Liver (tissue), 9 donors: Measurements from ENCODE around the gene SMIM10. TPM values are rescaled to one million over a fixed set of nuclear protein-coding genes. Genes with fewer than 3 reads are reported as not detected.

Source experiments
- DNase-seq: peaks from one replicate; pipeline ENCODE4 v3.0.0-alpha.2; 2017; ENCODE audit warnings: low spot score
- H3K27ac ChIP-seq, 2 donors: one replicate each; pipeline ENCODE4 v1.7.0; 2013; ENCODE audit warnings: inconsistent platforms in 2 of 2, low read length in 2 of 2, control low read depth in 1 of 2, low read depth in 1 of 2, mild to moderate bottlenecking in 1 of 2
- H3K27me3 ChIP-seq, 4 donors: one replicate each; pipeline versions ENCODE4 v1.6.1 to v1.7.0; 2013; ENCODE audit warnings: low read length in 3 of 4, inconsistent platforms in 1 of 4, mild to moderate bottlenecking in 1 of 4, moderate library complexity in 1 of 4; ENCODE audit not compliant: control insufficient read depth in 4 of 4, insufficient read depth in 4 of 4
- H3K36me3 ChIP-seq, 4 donors: one replicate each; pipeline versions ENCODE4 v1.6.1 to v1.7.0; 2013; ENCODE audit warnings: low read length in 3 of 4, mild to moderate bottlenecking in 3 of 4, low read depth in 1 of 4, moderate library complexity in 1 of 4; ENCODE audit not compliant: control insufficient read depth in 4 of 4, insufficient read depth in 3 of 4
- H3K4me1 ChIP-seq, 4 donors: one replicate each; pipeline versions ENCODE4 v1.6.1 to v1.7.0; 2013; ENCODE audit warnings: low read length in 3 of 4, mild to moderate bottlenecking in 3 of 4, moderate library complexity in 1 of 4; ENCODE audit not compliant: control insufficient read depth in 4 of 4, insufficient read depth in 4 of 4
- H3K4me3 ChIP-seq, 3 donors: one replicate each; pipeline versions ENCODE4 v1.6.1 to v1.7.0; 2013; ENCODE audit warnings: low read length in 3 of 3, control low read depth in 1 of 3, low read depth in 1 of 3, mild to moderate bottlenecking in 1 of 3
- H3K9ac ChIP-seq, 2 donors: one replicate each; pipeline ENCODE4 v1.7.0; 2013; ENCODE audit warnings: low read length in 2 of 2, mild to moderate bottlenecking in 2 of 2, moderate library complexity in 2 of 2, control low read depth in 1 of 2, low read depth in 1 of 2
- H3K9me3 ChIP-seq, 4 donors: one replicate each; pipeline versions ENCODE4 v1.6.1 to v1.7.0; 2013; ENCODE audit warnings: low read length in 3 of 4; ENCODE audit not compliant: control insufficient read depth in 4 of 4
- EGR1 ChIP-seq, 2 donors: IDR thresholded peaks; 2 replicates each; pipeline ENCODE4 v1.6.1; 2016 to 2018; ENCODE audit warnings: antibody characterized with exemption in 2 of 2, low read depth in 2 of 2
- FOXA1 ChIP-seq: IDR thresholded peaks from 2 replicates; pipeline ENCODE4 v1.6.1; 2016; ENCODE audit warnings: antibody characterized with exemption
- FOXA2 ChIP-seq: IDR thresholded peaks from 2 replicates; pipeline ENCODE4 v1.6.1; 2016; ENCODE audit warnings: antibody characterized with exemption
- GABPA ChIP-seq, 2 donors: IDR thresholded peaks in 1 of 2; conservative IDR thresholded peaks in 1 of 2; 2 replicates each; pipeline ENCODE4 v1.6.1; 2016; ENCODE audit warnings: antibody characterized with exemption in 2 of 2, mild to moderate bottlenecking in 1 of 2, moderate library complexity in 1 of 2
- HNF4A ChIP-seq, 2 donors: conservative IDR thresholded peaks; 2 replicates each; pipeline ENCODE4 v1.6.1; 2016; ENCODE audit warnings: antibody characterized with exemption in 2 of 2, mild to moderate bottlenecking in 2 of 2
- HNF4G ChIP-seq: IDR thresholded peaks from 2 replicates; pipeline ENCODE4 v1.6.1; 2016; ENCODE audit warnings: antibody characterized with exemption
- JUND ChIP-seq, 2 donors: IDR thresholded peaks; 2 replicates each; pipeline ENCODE4 v1.6.1; 2016; ENCODE audit warnings: antibody characterized with exemption in 2 of 2
- MAX ChIP-seq: IDR thresholded peaks from 2 replicates; pipeline ENCODE4 v1.6.1; 2016; ENCODE audit warnings: antibody characterized with exemption
- NR2F2 ChIP-seq: IDR thresholded peaks from 2 replicates; pipeline ENCODE4 v1.6.1; 2016; ENCODE audit warnings: antibody characterized with exemption
- RAD21 ChIP-seq, 2 donors: IDR thresholded peaks; 2 replicates each; pipeline ENCODE4 v1.6.1; 2016; ENCODE audit warnings: antibody characterized with exemption in 2 of 2, mild to moderate bottlenecking in 2 of 2
- REST ChIP-seq: IDR thresholded peaks from 2 replicates; pipeline ENCODE4 v1.6.1; 2016; ENCODE audit warnings: antibody characterized with exemption, mild to moderate bottlenecking
- RXRA ChIP-seq, 2 donors: IDR thresholded peaks; 2 replicates each; pipeline ENCODE4 v1.6.1; 2017 to 2018; ENCODE audit warnings: antibody characterized with exemption in 2 of 2, mild to moderate bottlenecking in 1 of 2
- SP1 ChIP-seq: IDR thresholded peaks from 2 replicates; pipeline ENCODE4 v1.6.1; 2018; ENCODE audit warnings: antibody characterized with exemption, mild to moderate bottlenecking
- TAF1 ChIP-seq: conservative IDR thresholded peaks from 2 replicates; pipeline ENCODE4 v1.6.1; 2016; ENCODE audit warnings: antibody characterized with exemption, mild to moderate bottlenecking
- YY1 ChIP-seq: IDR thresholded peaks from 2 replicates; pipeline ENCODE4 v1.6.1; 2016; ENCODE audit warnings: antibody characterized with exemption, mild to moderate bottlenecking
- ZBTB33 ChIP-seq: IDR thresholded peaks from 2 replicates; pipeline ENCODE4 v1.6.1; 2016; ENCODE audit warnings: antibody characterized with exemption
- WGBS: extraction: QIAGEN DNeasy Blood & Tissue Kit; methylation state at CpG from one replicate; pipeline ENCODE4 v1.1.7; 2013; 5-methylcytosine and 5-hydroxymethylcytosine counted together
- polyA plus RNA-seq, 2 donors: library from polyadenylated mRNA; stranded (reverse) in 1 of 2; unstranded in 1 of 2; fragments of 200-250 nt in 1 of 2; fragments of >200 nt in 1 of 2; fragmentation: Nextera tagmentation in 1 of 2; extraction: Ambion mirVana in 1 of 2; gene quantifications; one replicate each; pipeline versions ENCODE4 v1.2.1 to v1.2.3, GENCODE V29; 2013 to 2015
- total RNA-seq, 2 donors: library from RNA; depleted of rRNA; stranded (reverse); fragments of >200 nt; gene quantifications; one replicate each; pipeline ENCODE4 v1.2.3, GENCODE V29; 2014
- TF ChIP-seq, protein P1 (sequence below): fragments of 150-350 bp; IDR thresholded peaks from 2 replicates; pipeline ENCODE4 v1.5.1; 2017; ENCODE audit warnings: improper control_type of control experiment, low read depth, low read length; ENCODE audit not compliant: missing input control
- TF ChIP-seq, protein P2 (sequence below): IDR thresholded peaks from 2 replicates; pipeline ENCODE4 v1.6.1; 2016; ENCODE audit warnings: antibody characterized with exemption
- donor health status: healthy.
- donor health status: healthy.
- donor health status: healthy.
- donor health status: healthy.
- donor health status: healthy.

SMIM10 gene
- total and polyA plus RNA-seq, 4 donors, result 0.33 to 6.5 (median 0.68) TPM

DNA sequence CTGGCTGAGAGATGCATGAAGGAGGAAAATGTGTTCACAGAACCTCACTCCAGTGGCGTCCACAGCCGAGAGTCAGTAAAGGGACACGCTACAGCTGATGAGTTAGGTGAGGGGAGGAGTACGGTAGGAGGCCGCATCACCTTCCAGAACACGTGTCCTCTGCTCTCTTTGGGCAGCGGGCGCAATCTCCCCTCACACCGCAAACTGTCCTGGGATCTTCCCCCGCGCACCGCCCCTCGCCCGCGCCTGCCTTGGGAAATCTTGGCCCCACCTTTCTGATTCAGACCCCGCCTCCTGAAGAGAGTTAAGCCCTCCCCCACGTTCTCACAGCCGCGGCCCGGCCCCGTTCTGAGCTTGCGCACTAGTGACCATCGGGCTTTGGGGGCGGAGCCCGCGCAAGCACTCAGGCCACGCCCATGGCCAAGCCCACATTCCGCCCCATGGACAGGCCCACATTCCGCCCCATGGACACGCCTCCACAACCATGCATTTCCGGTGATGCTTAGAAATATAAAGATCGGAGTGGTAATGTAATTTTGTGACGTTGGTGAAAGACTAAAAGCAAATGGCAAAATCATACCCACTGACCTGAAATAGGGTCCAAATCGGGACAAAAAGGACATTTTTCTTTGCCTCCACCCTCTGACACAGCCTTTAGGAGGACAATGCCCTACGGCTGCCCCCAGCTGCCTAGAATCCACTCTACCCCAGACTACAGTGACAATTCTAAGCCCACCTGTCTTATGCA, 13.3 kb downstream of the SMIM10 start:
- DNase-seq, result peak; percentile 91
- TF ChIP-seq HNF4A (conservative IDR thresholded peaks at IDR 0.05) (no peak), JUND (IDR thresholded peaks at IDR 0.05) (no peak), NR2F2 (no peak), REST (no peak), ZBTB33 (no peak), TAF1 (no peak), MAX (peak; percentile 22), GABPA (IDR thresholded peaks at IDR 0.05 in 1 of 2, conservative IDR thresholded peaks at IDR 0.05 in 1 of 2) (peak; percentile 32 to 75), SP1 (peak; percentile 45), FOXA1 (no peak), EGR1 (IDR thresholded peaks at IDR 0.05; ENCODE audit: low read depth in 2 of 2) (no peak), HNF4G (no peak), YY1 (peak; percentile 20), RAD21 (IDR thresholded peaks at IDR 0.05) (peak in 1 of 2 donors; percentile 4), FOXA2 (no peak), RXRA (IDR thresholded peaks at IDR 0.05) (no peak)
- TF ChIP-seq, protein P1, sequence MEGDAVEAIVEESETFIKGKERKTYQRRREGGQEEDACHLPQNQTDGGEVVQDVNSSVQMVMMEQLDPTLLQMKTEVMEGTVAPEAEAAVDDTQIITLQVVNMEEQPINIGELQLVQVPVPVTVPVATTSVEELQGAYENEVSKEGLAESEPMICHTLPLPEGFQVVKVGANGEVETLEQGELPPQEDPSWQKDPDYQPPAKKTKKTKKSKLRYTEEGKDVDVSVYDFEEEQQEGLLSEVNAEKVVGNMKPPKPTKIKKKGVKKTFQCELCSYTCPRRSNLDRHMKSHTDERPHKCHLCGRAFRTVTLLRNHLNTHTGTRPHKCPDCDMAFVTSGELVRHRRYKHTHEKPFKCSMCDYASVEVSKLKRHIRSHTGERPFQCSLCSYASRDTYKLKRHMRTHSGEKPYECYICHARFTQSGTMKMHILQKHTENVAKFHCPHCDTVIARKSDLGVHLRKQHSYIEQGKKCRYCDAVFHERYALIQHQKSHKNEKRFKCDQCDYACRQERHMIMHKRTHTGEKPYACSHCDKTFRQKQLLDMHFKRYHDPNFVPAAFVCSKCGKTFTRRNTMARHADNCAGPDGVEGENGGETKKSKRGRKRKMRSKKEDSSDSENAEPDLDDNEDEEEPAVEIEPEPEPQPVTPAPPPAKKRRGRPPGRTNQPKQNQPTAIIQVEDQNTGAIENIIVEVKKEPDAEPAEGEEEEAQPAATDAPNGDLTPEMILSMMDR, result no peak
- TF ChIP-seq, protein P2, sequence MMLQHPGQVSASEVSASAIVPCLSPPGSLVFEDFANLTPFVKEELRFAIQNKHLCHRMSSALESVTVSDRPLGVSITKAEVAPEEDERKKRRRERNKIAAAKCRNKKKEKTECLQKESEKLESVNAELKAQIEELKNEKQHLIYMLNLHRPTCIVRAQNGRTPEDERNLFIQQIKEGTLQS, result no peak
- H3K36me3 ChIP-seq, result no peaks in the 10 kb centered on the region
- H3K27ac ChIP-seq, result no peak overlapping the region
- WGBS, result 1% methylated on average over 35 of the region's 35 CpGs
- H3K4me3 ChIP-seq, result peak overlapping the region; percentile 27 to 55 (median 41)
- H3K27me3 ChIP-seq, result no peaks in the 10 kb centered on the region
- H3K4me1 ChIP-seq, result peaks cover 0 to 6% (median 2%) of the 10 kb centered on the region in 4 donors
- no peaks in the 10 kb centered on the region for H3K9me3 ChIP-seq
- H3K9ac ChIP-seq, result no peak overlapping the region
